ENCODE data around the gene ZXDA.

ZXDA gene

DNA sequence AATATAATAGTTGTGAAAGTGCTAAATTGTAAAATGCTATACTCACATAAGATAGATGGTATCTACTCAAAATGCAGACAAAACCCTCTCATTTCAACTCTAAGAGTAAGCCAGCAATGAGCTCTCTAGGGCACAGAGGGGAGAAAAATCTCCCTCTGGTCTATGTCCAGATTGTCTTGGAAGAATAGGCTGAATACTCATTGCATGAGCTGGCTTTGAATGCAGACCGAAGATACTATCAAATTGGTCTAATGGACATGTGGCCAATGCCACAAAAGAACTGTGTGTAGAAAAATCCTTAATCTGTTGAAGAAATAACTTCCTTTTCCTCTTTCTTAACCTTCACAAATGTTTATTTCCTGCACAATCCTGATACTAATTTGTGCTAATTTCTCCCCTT, 3.5 kb downstream of the ZXDA start:
- H3K27me3 Mint-ChIP-seq (ENCODE audit: low read depth, poor library complexity), result no peaks in the 10 kb centered on the region
- no peaks in the 10 kb centered on the region for H3K36me3 Mint-ChIP-seq (ENCODE audit: low read depth)
- peaks cover 74% of the 10 kb centered on the region for H3K9me3 Mint-ChIP-seq
- H3K4me3 Mint-ChIP-seq, result no peak overlapping the region
- no peak overlapping the region for H3K27ac Mint-ChIP-seq
- TF ChIP-seq, protein P1, sequence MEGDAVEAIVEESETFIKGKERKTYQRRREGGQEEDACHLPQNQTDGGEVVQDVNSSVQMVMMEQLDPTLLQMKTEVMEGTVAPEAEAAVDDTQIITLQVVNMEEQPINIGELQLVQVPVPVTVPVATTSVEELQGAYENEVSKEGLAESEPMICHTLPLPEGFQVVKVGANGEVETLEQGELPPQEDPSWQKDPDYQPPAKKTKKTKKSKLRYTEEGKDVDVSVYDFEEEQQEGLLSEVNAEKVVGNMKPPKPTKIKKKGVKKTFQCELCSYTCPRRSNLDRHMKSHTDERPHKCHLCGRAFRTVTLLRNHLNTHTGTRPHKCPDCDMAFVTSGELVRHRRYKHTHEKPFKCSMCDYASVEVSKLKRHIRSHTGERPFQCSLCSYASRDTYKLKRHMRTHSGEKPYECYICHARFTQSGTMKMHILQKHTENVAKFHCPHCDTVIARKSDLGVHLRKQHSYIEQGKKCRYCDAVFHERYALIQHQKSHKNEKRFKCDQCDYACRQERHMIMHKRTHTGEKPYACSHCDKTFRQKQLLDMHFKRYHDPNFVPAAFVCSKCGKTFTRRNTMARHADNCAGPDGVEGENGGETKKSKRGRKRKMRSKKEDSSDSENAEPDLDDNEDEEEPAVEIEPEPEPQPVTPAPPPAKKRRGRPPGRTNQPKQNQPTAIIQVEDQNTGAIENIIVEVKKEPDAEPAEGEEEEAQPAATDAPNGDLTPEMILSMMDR (IDR thresholded peaks at IDR 0.05), result no peak
- DNase-seq, result no peak
- H3K4me1 Mint-ChIP-seq, result no peaks in the 10 kb centered on the region

GRCh38 chrX:57905141-57905540, 5.1 kb downstream of the ZXDA start:
- Mint-ChIP-seq H3K4me3 (no peak overlapping the region), H3K27me3 (ENCODE audit: low read depth, poor library complexity) (no peaks in the 10 kb centered on the region), H3K9me3 (peaks cover 65% of the 10 kb centered on the region), H3K27ac (no peak overlapping the region), H3K4me1 (no peaks in the 10 kb centered on the region), H3K36me3 (ENCODE audit: low read depth) (no peaks in the 10 kb centered on the region)
- TF ChIP-seq, protein P1 (IDR thresholded peaks at IDR 0.05), result no peak
- DNase-seq, result no peak

DNA sequence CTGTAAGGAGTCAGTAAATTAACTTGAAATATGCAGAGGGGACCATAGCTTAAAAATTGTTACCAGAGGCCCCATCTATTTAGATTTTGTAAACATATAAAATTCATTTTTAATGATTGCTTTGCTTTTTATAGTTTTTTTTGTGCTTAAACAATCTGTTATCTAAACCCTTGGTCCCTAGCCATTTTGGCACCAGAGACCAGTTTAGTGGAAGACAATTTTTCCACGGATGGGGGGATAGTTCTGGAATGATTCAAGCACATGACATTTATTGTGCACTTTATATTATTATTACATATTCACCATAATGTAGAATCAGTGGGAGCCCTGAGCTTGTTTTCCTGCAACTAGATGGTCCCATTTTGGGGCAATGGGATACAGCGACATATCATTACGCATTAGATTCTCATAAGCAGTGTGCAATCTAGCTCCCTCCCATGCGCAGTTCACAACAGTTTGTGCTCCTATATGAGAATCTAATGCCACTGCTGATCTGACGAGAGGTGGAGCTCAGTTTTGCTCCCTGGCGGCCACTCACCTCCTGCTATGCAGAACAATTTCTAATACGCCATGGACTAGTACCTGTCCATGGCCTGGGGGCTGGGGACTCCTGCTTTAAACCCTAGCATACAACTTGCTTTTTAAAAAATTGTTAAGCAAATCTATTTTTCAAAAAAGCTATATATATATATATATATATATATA, 5.9 kb downstream of the ZXDA start:
- DNase-seq, result no peak
- no peaks in the 10 kb centered on the region for H3K36me3 Mint-ChIP-seq (ENCODE audit: low read depth)
- TF ChIP-seq, protein P1 (IDR thresholded peaks at IDR 0.05), result no peak
- no peaks in the 10 kb centered on the region for H3K27me3 Mint-ChIP-seq (ENCODE audit: low read depth, poor library complexity)
- H3K4me1 Mint-ChIP-seq, result no peaks in the 10 kb centered on the region
- no peak overlapping the region for H3K4me3 Mint-ChIP-seq
- peaks cover 66% of the 10 kb centered on the region for H3K9me3 Mint-ChIP-seq
- H3K27ac Mint-ChIP-seq, result no peak overlapping the region

DNA sequence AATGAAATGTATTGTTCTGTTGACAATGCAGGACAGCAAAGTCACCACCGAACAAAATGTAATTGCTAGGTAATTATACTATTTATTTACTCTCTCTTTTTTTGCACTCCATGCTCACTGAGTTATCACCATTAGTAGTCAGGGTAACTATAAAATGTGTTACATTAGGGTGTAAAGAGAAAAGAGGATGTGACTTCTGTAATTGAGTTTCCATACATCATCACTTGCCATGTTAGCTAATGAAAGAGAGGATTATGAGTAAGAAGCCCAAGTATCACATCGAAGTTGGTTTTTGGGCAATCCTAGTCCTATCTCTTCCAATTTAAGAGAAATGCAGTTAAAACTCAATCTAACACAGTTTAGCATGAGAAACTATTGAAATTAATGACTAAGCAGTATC, 7.6 kb downstream of the ZXDA start:
- no peaks in the 10 kb centered on the region for H3K27me3 Mint-ChIP-seq (ENCODE audit: low read depth, poor library complexity)
- TF ChIP-seq, protein P1 (IDR thresholded peaks at IDR 0.05), result no peak
- peaks cover 69% of the 10 kb centered on the region for H3K9me3 Mint-ChIP-seq
- DNase-seq, result no peak
- H3K4me3 Mint-ChIP-seq, result no peak overlapping the region
- H3K27ac Mint-ChIP-seq, result no peak overlapping the region
- H3K4me1 Mint-ChIP-seq, result no peaks in the 10 kb centered on the region
- no peaks in the 10 kb centered on the region for H3K36me3 Mint-ChIP-seq (ENCODE audit: low read depth)

DNA sequence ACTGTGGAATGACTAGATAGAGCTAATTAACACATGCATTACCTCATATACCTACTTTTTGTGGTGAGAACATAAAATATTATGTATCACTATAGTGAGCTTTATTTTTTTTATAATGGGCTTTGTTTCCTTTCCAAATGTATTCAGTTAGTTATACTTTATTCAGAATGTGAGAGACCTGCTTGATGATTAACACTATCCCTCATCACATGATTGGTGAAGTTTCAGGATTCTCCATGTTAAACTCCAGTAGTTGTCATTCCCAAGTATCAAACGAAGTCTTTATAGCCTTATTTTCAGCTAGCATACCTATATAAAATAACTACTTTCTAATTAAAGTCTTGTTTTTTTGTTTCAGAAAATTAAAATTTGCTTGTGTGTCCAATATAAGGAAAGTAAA, 8.8 kb downstream of the ZXDA start:
- H3K36me3 Mint-ChIP-seq (ENCODE audit: low read depth), result no peaks in the 10 kb centered on the region
- H3K27ac Mint-ChIP-seq, result no peak overlapping the region
- peaks cover 70% of the 10 kb centered on the region for H3K9me3 Mint-ChIP-seq
- H3K4me1 Mint-ChIP-seq, result no peaks in the 10 kb centered on the region
- H3K4me3 Mint-ChIP-seq, result no peak overlapping the region
- TF ChIP-seq, protein P1 (IDR thresholded peaks at IDR 0.05), result no peak
- no peaks in the 10 kb centered on the region for H3K27me3 Mint-ChIP-seq (ENCODE audit: low read depth, poor library complexity)
- DNase-seq, result no peak

DNA sequence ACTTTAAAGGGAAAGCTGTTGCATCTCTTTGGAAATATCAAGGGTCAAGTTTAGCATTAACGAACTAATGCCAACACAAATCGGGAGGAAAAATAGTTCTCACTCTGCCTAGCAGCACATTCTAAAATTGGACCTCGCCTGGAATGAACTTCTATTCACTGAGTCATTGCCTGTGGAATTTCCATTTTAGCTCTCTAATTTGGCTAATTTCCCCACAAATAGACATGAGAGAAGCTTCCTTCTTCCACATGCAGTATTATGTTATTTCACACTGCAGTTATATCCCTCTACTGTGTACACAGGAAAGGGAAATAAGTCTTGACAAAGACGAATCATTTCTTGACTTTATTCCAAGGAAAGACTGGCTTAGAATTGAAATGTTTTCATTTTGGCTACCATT, 9.3 kb downstream of the ZXDA start:
- no peaks in the 10 kb centered on the region for H3K27me3 Mint-ChIP-seq (ENCODE audit: low read depth, poor library complexity)
- no peaks in the 10 kb centered on the region for H3K4me1 Mint-ChIP-seq
- TF ChIP-seq, protein P1 (IDR thresholded peaks at IDR 0.05), result no peak
- no peaks in the 10 kb centered on the region for H3K36me3 Mint-ChIP-seq (ENCODE audit: low read depth)
- no peak for DNase-seq
- peaks cover 71% of the 10 kb centered on the region for H3K9me3 Mint-ChIP-seq
- no peak overlapping the region for H3K27ac Mint-ChIP-seq
- H3K4me3 Mint-ChIP-seq, result no peak overlapping the region

All from nephron progenitor cell (in vitro differentiated cells).